ENCODE results near the gene TMEM234.

TMEM234 gene

DNA sequence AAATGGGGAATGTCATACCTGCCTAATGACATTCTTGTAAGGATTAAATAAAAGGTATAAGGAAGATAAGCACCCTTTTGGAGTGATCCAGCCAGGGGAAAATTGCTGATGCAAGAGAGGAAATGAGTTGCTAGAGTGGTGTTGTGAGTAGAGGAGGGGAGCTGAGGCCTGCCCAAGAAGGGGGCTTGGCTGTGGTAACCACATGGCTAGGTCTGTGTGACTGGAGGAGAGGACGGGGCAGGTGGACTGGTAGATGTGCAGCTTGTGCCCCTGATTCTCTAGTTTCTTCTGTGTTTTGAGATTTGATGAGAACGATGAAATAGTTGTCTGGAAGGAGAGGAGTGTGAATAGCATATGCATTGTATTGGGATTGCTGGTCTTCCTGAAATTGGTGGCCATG, 36.1 kb downstream of the TMEM234 start:
- no peak for TF ChIP-seq LEF1 (IDR thresholded peaks at IDR 0.05; ENCODE audit: borderline replicate concordance)
- no peak for TF ChIP-seq L3MBTL2 (conservative IDR thresholded peaks at IDR 0.05)
- TF ChIP-seq ARNT (IDR thresholded peaks at IDR 0.05), result no peak
- no peak for TF ChIP-seq SUZ12 (IDR thresholded peaks at IDR 0.05)
- TF ChIP-seq FOXM1 (IDR thresholded peaks at IDR 0.05; ENCODE audit: borderline replicate concordance), result no peak
- TF ChIP-seq NFRKB (IDR thresholded peaks at IDR 0.05), result no peak
- no peak for TF ChIP-seq ZNF384 (IDR thresholded peaks at IDR 0.05)
- TF ChIP-seq BHLHE40 (IDR thresholded peaks at IDR 0.05; ENCODE audit: borderline replicate concordance), result no peak
- TF ChIP-seq FOXK2 (IDR thresholded peaks at IDR 0.05), result no peak
- TF ChIP-seq, protein P1, sequence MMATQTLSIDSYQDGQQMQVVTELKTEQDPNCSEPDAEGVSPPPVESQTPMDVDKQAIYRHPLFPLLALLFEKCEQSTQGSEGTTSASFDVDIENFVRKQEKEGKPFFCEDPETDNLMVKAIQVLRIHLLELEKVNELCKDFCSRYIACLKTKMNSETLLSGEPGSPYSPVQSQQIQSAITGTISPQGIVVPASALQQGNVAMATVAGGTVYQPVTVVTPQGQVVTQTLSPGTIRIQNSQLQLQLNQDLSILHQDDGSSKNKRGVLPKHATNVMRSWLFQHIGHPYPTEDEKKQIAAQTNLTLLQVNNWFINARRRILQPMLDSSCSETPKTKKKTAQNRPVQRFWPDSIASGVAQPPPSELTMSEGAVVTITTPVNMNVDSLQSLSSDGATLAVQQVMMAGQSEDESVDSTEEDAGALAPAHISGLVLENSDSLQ (IDR thresholded peaks at IDR 0.05), result no peak
- TF ChIP-seq HDGF (IDR thresholded peaks at IDR 0.05; ENCODE audit: borderline replicate concordance), result no peak
- TF ChIP-seq FOXA1 (IDR thresholded peaks at IDR 0.05), result no peak
- no peak for TF ChIP-seq CTBP1 (IDR thresholded peaks at IDR 0.05; ENCODE audit: borderline replicate concordance)
- no peak for TF ChIP-seq TARDBP (IDR thresholded peaks at IDR 0.05)
- TF ChIP-seq ELF4 (IDR thresholded peaks at IDR 0.05), result no peak
- CTCF ChIA-PET, result interaction anchor here (1.0 kb wide), 1 partner anchor 12 kb away, joined by 3 read pairs; no protein-coding TSS in a partner anchor
- POLR2A ChIA-PET, result interaction anchor here (0.6 to 0.8 kb wide), 2 partner anchors 12 to 16 kb away, joined by 3 read pairs; no protein-coding TSS in a partner anchor
- no peak for DNase-seq (ENCODE audit: extremely low spot score)

DNA sequence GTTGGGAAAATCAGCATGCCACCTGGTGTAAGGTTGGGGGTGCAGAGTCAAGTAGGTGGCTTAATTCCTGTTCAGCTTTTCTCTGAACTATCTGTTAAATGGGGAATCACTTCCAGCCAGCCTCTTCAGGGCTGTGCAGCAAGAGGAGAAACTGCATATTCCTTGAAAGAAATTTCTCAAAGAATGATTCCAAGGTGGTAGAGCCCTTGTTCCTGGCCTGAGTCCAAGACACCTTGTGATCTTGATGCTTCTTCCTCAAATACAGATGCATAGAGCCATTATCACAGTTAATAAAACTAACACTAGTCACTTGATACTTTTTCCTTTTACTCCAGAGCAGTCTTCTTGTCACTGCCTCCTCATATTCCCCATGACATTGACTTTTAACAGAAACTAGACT, 37.5 kb downstream of the TMEM234 start:
- POLR2A ChIA-PET, result interaction anchor here (1.0 to 1.7 kb wide), 3 partner anchors 12 to 21 kb away, joined by 3 to 7 read pairs (median 3); partner anchors contain the start of gene IQCC
- TF ChIP-seq HDGF (IDR thresholded peaks at IDR 0.05; ENCODE audit: borderline replicate concordance), result no peak
- no peak for DNase-seq (ENCODE audit: extremely low spot score)
- CTCF ChIA-PET, result no interaction called here

DNA sequence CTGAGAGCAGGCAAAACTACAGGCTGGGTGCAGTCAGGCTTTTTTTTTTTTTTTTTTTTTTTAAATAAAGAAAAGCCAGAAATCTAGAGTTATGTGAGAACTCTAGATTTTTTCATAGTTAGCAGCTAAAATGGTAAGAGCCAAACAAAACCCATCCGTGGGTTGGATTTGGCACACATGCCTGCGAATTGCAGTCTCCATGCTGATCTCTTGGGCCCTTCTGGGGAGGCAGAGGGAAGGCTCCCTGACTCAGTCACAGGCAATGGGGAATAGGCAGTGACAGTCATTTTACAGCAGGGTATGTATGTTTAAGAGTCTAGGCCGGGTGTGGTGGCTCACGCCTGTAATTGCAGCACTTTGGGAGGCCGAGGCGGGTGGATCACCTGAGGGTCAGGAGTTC, 40.1 kb downstream of the TMEM234 start:
- TF ChIP-seq HDGF (IDR thresholded peaks at IDR 0.05; ENCODE audit: borderline replicate concordance) (no peak), ARNT (IDR thresholded peaks at IDR 0.05) (no peak)
- ChIA-PET CTCF (interaction anchor here (0.7 kb wide), 1 partner anchor 482 kb away, joined by 3 read pairs; no protein-coding TSS in a partner anchor), POLR2A (interaction anchor here (0.8 kb wide), 1 partner anchor 74 kb away, joined by 3 read pairs; the partner anchor contains the start of gene KPNA6)
- DNase-seq (ENCODE audit: extremely low spot score), result no peak

DNA sequence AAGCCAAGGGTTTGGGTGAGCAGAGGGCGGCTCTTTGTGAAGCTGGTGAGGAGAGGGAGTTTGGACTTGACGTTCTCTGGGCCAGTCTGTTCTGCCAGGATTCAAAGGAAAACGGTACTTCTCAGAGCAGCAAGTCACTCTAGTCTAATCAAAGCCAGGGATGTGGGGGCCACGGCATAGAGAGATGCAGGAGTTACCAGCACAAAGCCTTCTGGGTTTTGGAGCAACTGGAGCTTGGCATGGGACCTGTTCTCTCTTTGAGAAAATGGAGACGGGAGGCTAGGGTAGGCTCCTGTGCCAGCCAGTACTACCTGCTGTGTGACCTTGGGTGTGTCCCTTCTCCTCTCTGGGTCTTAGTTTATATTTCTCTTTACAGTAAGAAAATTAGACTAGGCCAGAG, 40.6 kb downstream of the TMEM234 start:
- POLR2A ChIA-PET, result interaction anchor here (0.8 to 3.6 kb wide), 2 partner anchors 18 to 74 kb away, joined by 3 to 28 read pairs; partner anchors contain the start of genes CCDC28B and KPNA6
- CTCF ChIA-PET, result interaction anchor here (0.7 kb wide), 1 partner anchor 481 kb away, joined by 3 read pairs; no protein-coding TSS in a partner anchor
- DNase-seq (ENCODE audit: extremely low spot score), result no peak
- TF ChIP-seq ARNT (IDR thresholded peaks at IDR 0.05) (no peak), SP1 (IDR thresholded peaks at IDR 0.05) (no peak), L3MBTL2 (conservative IDR thresholded peaks at IDR 0.05) (no peak), FOXK2 (IDR thresholded peaks at IDR 0.05) (no peak), ZNF384 (IDR thresholded peaks at IDR 0.05) (no peak)

DNA sequence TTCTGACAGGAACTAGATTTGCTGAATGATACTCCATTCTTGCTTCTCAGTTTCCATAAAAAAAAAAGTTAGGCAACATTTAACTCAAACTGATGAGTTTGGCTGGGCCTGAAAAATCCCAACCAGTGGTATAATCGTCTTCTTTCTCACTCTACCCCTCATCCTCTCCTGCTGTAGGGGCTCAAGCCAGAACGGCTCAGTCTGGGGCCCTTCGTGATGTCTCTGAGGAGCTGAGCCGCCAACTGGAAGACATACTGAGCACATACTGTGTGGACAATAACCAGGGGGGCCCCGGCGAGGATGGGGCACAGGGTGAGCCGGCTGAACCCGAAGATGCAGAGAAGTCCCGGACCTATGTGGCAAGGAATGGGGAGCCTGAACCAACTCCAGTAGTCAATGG, 41.1 kb downstream of the TMEM234 start:
- POLR2A ChIA-PET, result interaction anchor here (0.8 to 3.6 kb wide), 3 partner anchors 19 to 73 kb away, joined by 3 to 28 read pairs (median 3); partner anchors contain the start of genes CCDC28B and KPNA6
- TF ChIP-seq ZNF384 (IDR thresholded peaks at IDR 0.05) (no peak), HDGF (IDR thresholded peaks at IDR 0.05; ENCODE audit: borderline replicate concordance) (no peak), FOXM1 (IDR thresholded peaks at IDR 0.05; ENCODE audit: borderline replicate concordance) (no peak), FOXA1 (IDR thresholded peaks at IDR 0.05) (no peak), NFRKB (IDR thresholded peaks at IDR 0.05) (no peak), FOXK2 (IDR thresholded peaks at IDR 0.05) (no peak), TARDBP (IDR thresholded peaks at IDR 0.05) (no peak), BHLHE40 (IDR thresholded peaks at IDR 0.05; ENCODE audit: borderline replicate concordance) (no peak), CTBP1 (IDR thresholded peaks at IDR 0.05; ENCODE audit: borderline replicate concordance) (no peak), ELF4 (IDR thresholded peaks at IDR 0.05) (no peak), ARNT (IDR thresholded peaks at IDR 0.05) (no peak), SUZ12 (IDR thresholded peaks at IDR 0.05) (no peak), L3MBTL2 (conservative IDR thresholded peaks at IDR 0.05) (no peak), SP1 (IDR thresholded peaks at IDR 0.05) (no peak), LEF1 (IDR thresholded peaks at IDR 0.05; ENCODE audit: borderline replicate concordance) (no peak)
- TF ChIP-seq, protein P1 (IDR thresholded peaks at IDR 0.05), result no peak
- CTCF ChIA-PET, result interaction anchor here (0.6 kb wide), 1 partner anchor 10 kb away, joined by 3 read pairs; no protein-coding TSS in a partner anchor
- DNase-seq (ENCODE audit: extremely low spot score), result no peak

DNA sequence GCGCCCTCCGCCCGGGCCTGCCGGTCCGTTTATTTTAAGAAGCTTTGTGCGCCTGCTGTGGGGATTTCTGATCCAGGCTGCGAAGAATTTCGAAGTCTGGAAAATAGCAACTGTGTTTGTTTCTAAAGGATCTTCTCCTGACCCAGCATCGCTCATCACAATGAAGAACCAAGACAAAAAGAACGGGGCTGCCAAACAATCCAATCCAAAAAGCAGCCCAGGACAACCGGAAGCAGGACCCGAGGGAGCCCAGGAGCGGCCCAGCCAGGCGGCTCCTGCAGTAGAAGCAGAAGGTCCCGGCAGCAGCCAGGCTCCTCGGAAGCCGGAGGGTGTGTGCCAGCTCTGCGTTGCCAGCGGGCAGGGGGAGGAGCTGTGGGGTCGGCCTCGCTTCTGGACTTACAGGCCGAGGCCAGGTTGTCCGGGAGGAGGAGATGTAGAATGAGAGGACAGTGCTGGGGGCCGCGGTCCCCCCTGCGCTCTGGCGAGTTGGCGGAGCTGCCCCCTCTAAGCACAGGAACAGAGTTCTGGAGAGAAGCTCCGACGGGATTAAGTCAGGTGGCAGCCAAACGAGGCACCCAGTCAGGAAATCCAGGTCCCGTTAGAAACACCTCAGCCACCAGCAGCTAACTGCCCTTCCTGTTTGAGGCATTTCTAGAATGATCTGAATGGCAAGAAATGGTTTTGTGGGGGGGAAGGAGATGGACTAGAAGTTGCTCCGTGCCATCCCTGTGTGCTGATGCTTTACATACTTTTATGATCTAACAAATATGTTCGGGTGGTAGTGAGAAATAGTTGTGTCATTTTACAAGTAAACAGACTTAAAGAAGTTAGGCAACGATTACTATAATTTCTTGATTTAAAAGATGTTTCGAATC, 41.7 kb downstream of the TMEM234 start:
- CTCF ChIA-PET, result interaction anchor here (0.6 to 1.2 kb wide), 2 partner anchors 11 to 35 kb away, joined by 3 read pairs; no protein-coding TSS in a partner anchor
- peak; percentile 72 for DNase-seq (ENCODE audit: extremely low spot score)
- POLR2A ChIA-PET, result interaction anchor here (0.7 to 3.6 kb wide), 15 partner anchors 12 to 535 kb away, joined by 3 to 28 read pairs (median 5); partner anchors contain the start of genes BSDC1, CCDC28B, IQCC and KPNA6
- no peak for TF ChIP-seq BHLHE40 (IDR thresholded peaks at IDR 0.05; ENCODE audit: borderline replicate concordance)
- 0 out of 2 replicates have a peak, but pooled peaks have one; percentile 38 for TF ChIP-seq ELF4 (IDR thresholded peaks at IDR 0.05)
